T-helper 2 cell (primary cell): ENCODE results near the gene SEC14L5.

ENCODE experiments used
- DNase-seq, 5 experiments: peaks; one replicate each; pipeline versions ENCODE4 v3.0.0 to v3.0.0-alpha.2; 2012 to 2022

Gene SEC14L5

DNA sequence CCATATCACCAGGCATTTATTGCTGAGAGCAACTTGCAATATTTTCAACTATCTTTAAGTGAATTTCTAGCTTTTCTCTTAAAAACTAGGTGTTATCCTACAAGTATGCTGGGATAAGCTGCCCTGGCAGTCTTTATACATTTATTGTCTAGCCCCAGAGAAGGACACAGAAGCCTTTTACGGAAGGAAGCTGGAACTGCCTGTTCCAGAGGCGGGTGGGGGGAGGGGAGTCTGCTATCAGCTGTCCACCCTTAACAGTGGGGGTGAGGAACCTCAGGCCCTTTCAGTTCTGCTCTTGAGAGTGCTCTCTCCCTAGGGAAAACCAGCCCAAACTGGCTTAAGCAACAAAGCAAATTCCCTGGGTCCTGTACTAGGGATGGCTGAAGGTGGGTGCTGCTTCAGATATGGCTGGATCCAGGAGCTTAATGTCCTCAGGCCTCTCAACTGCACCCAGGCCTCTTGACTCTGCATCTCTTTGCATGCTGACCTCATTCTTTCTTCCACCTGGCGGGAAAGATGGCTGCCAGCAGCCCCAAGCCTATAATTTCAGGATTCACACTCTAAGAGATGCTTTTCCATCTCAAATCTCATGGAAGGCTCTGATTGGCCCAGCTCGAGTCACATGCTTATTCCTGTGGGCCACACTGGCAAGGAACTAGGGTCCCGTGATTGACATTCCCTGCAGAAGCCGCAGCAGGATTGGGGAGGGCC, 59.0 kb downstream of the SEC14L5 start:
- DNase-seq: no peak

DNA sequence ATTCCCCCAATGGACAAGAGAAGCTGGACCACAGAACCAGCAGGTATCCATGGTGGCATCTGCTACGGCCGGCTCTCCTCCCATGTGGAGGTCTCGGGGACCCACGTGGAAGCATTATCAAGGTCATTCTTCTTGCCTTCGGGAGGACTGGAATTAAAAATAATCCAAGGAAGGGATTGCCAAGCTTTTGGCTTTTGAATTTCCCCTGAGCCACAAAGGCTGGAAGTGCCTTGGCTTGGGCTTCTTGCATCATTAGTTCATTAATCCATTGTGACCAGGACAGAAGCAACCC, 59.5 kb downstream of the SEC14L5 start:
- no peak for DNase-seq

DNA sequence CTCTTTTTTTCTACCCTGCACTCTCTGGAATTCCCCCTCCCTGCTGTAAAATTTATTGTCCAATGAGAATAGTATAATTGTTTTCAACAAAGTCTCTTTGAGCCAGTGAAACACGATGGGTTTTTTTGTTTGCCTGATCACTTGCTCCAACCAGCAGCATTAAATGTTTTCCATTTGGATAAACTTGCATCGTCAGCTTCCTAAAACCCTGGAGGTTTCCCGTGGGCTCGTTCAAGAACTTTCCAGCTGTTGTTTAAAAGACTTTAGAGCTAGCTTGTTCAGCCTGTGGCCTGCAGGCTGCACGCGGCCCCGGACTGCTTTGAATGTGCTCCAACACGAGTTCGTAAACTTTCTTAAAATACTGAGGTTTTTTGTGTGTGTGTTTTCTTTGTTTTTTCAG, 60.7 kb downstream of the SEC14L5 start:
- DNase-seq: no peak

DNA sequence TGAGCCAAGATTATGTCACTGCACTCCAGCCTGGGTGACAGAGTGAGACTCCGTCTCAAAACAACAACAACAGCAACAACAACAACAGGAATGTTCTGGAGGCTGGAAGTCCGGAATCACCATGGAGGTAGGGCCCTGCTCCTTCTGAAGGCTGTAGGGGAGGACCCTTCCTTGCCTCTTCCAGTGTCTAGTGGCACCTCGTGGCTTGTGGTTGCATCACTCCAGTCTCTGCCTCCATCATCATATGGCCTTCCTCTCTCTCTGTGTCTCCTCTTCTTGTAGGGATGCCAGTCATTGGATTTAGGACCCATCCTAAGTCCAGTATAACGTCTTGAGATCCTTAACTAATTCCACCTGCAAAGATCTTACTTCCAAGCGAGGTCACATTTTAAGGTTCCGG, 61.6 kb downstream of the SEC14L5 start:
- DNase-seq: no peak

DNA sequence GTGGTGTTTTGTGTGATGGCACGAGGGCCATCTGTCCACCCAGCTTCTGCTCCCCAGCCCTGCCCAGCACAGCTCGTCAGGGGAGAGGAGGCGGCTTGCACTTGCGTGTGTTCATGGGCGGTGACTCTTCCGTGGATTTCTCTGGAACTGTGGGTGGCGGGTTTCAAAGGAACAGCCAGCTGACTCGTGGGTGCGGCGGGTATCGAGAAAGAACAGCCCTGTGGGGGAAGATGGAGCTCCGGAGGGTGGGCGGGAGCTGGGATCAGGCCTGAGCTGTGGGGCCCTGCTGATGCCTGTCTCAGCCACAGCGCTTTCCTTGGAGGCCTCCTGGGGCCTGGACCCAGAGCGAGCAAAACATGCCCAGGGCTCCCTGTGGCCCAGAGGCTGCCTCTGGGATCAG, 62.4 kb downstream of the SEC14L5 start:
- DNase-seq: no peak

DNA sequence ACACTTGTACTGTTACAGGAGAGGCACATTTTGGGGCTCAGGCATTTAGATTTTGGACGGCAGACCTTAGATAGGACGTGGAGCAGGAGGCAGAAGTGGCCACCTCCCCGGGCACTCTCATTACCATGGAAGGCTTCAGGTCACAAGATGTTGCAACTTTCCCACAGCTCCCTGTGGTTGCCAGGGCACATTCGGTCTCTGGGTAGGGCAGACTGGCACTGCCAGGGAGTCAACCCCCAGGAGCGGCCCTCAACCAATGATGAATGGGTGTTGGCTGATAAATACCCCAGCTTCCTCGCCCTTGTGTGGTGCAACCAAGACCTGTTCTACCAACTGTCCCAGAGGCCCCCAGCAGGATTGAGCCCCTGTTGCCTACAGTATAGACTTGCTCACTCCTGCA, 64.4 kb downstream of the SEC14L5 start:
- no peak for DNase-seq

DNA sequence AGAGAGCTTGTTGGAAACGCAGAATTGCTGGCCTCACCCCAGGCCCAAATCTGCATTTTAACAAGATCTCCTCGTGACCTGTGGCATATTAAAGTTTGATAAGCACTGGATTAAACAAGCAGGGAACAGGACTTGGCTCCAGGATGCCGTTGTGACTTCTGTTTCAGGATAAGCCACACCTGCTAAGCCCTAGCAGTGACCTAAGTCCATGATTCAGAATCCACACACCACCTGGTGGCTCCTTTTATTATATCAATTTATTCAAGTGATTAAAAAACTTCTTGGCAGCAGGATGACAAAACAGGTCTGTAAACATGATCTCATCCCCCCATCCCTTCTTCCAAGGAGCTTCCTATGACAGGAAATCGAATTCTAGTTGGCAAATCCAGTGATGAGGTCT, 66.5 kb downstream of the SEC14L5 start:
- DNase-seq: peak in 1 of 5 experiments; percentile 15

DNA sequence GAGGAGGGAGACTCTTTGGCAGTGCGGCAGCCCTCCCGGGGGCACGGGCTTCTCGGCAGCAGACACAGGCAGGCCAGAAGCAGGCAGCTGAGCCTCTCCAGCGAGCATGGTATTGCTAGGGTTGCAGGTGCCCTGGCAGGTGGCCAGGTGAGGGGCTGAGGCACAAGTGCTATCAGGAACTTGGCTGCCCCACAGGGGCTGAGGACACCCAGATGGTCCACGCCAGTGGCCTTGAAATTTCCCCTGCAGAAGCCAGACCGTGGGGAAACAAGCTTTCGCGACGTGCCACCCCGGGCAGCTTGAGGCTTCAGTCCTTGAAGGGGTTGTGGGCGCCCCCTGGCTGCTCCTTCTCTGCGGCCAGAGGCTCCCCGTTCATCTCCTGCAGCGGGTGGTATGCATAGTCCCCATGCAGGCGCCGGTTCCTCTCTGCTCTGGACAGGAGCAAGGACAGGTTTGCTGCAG, 67.1 kb downstream of the SEC14L5 start:
- no peak for DNase-seq

DNA sequence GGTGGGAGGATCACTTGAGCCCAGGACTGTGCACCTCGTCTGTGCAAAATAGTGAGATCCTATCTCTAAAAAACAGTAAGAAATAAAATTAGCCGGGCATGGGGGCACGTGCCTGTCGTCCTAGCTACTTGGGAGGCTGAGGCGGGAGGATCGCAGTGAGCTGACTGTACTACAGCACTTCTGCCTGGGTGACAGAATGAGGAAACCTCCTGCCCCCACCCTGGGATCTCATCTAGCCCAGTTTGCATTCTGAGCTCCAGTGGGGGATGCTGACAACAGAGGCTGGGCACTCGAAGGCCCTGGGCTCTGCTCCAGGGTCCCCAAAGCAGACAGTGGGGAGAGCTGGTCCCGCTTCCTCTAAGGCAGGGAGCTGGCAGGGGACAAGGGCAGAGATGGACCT, 68.5 kb downstream of the SEC14L5 start:
- DNase-seq: no peak

DNA sequence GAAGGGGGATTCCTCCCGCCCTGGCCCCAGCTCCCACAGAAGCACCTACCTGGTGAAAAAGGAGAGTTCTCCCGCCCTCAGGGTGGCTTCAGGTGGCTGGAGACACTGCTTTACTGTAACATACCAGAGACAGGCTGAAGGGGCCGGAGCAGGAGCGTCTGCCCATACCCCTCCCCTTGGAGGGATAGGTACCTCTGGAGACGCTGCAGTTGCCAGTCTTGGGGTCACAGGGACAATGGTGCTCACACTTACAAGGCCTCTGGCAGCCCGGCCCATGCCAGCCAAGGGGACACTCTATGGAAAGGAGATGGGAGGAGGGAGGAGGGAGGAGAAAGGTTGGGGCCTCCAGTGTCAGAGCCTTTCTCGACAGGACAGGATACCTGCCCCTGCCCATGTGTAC, 69.0 kb downstream of the SEC14L5 start:
- no peak for DNase-seq

DNA sequence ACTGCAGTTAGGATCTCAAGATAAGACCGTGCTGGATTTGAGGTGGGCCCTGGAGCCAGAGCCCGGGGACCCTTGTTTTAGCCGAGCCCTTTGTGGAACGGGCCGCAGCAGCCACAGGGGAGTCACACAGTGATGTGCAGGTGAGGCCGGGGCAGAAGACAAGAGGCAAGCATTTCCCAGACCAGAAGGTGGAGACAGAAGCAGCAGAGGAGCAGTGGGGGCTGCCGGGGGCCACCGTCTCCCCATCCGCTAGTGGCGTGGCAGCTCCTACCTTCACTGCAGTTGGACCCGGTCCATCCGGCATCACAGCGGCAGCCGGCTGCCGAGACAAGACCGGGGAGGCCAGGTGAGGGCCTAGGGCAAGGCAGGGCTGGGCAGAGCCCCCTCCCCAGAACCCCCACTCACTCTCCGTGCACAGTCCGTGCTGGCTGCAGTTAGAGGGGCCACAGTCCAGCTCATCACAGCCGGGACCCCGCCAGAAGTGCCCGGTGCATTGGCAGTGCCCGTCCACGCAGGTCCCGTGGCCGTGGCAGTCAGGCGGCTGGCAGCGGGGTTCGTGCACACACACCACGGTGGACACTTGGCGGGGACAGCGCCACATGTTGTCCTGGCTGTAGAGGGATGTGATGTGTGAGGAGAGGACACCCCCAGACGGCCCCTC, 69.6 kb downstream of the SEC14L5 start:
- no peak for DNase-seq

DNA sequence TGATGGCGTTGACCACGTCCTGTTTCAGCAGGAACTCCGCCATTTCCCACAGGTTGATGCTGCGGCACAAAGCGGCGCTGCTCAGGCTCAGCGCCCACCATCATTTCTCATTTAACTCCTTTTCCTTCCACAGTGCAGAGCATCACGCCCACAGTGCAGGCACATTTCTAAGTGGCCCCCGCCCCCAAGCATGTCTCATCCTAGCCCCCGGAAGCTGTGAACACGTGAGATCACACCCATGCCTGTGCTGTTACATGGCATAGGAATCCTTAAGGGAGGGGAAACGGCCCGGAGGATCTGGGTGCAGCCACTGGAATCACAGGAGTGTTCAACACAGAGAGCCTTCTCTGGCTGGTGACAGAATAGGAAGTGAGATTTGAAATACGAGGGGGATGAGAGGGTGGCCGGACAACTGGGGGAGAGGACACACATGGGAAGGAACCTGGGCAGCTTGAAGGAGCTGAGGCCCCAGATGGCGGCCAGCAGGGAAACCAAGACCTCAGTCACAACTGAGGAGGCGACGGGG, 70.9 kb downstream of the SEC14L5 start:
- no peak for DNase-seq

DNA sequence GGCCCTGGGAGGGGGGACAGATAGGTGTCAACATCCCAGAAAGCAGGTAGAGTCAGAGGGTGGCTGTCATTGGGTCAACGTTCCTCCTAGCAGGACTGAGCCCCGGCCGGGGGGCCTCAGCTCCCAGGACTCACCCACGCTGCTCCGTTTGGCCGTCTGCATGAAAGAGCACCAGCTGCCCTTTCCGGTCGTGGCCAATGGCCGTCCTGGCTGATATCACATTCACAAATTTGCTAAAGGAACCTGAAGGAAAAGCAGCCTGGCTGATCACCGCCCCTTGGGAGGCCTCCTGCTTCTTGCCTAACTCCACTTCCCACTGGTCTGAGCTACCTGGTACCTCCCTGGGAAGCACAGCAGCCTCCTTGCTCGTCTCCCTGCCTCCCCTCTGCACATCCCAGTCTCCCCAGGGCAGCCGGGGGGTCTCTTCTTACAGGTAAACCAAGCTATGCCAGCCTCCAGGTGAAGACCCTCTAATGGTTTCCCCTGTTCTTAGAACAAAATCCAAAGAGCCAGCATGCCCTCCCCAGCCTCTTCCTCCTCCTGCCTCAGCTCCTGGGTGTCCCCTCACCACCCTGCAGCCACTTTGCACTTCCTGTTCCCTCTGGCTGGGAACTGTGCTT, 72.2 kb downstream of the SEC14L5 start:
- DNase-seq: no peak

DNA sequence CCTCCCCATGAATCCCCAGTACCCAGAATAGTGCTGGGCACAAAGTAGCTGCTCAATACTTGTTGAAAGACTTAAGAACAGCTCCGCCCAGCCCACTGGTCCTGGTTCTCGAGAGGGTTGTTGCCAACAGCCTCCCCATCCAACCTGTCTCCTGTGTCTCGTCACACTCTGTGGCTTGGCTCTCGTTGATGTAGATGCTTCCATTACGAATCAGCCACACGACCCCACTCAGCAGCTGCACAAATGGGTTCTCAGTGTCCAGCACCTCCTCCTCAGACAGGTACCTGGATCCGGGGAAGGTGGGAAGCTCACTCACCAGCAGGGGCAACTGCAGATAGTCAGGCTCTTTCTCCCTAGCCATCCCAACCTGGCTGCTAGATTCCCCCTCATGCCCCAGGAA, 73.5 kb downstream of the SEC14L5 start:
- DNase-seq: no peak

DNA sequence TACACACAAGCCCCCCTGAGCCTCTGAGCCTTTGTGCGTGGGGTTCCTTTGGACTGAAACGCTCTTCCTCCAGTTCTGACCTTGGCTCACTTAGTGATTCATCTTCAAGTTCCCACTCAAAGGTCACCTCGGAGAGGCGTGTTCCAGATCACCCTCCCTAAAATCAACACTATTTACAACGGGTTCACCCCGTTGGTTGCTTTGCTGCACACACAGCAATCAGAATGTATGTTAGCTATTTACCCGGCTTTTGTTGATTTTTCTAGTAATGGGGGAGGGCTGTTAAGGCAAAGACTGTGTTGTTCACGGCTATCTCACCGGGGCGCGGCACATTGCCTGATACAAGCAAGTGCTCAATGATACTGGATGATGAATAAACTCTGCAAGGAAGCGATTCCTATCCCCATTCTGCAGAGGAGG, 74.6 kb downstream of the SEC14L5 start:
- no peak for DNase-seq

DNA sequence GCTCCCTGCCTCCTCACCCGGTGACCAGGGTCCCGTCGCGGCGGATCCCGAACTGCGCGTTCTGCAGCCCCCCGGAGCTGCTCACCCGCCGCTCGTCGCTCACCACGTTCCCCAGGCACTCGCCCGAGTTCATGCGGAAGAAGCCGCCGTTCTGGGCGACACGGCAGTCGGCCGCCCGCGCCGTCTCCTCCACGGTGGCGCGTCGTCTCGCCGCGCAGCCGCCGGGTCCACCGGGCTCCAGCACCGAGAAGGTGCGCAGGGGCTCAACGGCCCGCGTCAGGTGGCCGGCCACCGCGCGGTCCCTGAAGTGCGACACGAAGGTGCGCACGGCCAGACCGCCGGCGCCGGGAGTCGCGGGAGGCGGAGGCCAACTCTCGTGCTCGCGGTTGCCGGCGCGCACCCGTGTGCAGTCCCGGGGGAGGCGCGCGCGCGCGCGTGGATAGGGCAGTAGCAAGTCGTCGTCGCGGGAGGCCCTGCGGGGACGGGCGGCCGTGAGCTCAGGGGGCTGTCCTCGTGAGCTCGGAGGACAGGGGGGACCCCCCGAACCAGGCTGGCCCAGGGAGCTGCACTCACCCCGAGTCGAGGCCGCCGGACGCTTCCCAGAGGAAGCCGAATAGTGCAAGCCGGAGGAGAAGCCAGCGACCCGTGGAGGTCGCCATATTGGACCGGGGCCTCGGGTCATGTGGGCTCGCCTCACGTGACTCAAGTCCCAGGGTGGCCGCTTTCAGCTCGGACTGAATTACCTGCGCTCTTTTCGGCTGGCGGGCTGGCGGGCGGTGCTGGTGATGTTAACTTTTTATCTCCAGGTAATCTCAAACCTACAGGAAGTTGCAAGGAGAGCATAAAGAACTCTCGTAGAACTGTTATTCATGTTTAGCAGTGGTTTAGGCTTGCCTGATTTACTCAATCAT, 75.4 kb downstream of the SEC14L5 start, which contains the start of gene NAGPA:
Gene NAGPA, minus strand, starts transcription at position 680 of the 911 bp plus-strand sequence. Its CDS starts 21 bp downstream, at position 659.
- peak; percentile 67 to 90 (median 76) for DNase-seq

DNA sequence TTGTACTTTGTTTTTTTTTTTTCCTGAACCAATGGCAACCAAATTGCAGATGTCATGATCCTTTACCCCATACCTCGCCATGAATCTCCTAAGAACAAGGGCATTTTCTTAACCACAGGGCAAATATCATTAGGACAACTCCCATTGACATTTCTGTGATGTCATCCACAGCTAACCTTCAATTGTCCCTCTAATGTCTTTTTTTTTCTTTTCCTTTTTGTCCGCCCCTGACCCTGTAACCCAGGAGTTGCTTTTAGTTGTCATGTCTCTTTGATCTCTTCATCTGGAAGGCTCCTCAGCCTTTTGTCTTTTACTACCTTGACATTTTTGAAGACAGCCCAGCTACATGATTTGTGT, 76.0 kb downstream of the SEC14L5 start:
- no peak for DNase-seq

DNA sequence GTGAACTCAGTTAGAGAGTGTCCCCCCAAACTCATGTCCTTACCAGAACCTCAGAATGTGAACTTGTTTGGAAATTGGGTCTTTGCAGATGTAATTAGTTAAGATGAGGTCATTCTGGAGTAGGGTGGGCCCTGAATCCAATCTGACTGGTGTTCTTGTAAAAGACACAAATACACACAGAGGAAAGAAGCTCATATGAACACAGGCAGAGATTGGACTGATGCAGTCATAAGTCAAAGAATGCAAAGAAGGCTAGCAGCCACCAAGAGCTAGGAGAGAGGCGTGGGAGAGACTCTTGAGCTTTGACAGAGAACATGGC, 77.7 kb downstream of the SEC14L5 start:
- no peak for DNase-seq

DNA sequence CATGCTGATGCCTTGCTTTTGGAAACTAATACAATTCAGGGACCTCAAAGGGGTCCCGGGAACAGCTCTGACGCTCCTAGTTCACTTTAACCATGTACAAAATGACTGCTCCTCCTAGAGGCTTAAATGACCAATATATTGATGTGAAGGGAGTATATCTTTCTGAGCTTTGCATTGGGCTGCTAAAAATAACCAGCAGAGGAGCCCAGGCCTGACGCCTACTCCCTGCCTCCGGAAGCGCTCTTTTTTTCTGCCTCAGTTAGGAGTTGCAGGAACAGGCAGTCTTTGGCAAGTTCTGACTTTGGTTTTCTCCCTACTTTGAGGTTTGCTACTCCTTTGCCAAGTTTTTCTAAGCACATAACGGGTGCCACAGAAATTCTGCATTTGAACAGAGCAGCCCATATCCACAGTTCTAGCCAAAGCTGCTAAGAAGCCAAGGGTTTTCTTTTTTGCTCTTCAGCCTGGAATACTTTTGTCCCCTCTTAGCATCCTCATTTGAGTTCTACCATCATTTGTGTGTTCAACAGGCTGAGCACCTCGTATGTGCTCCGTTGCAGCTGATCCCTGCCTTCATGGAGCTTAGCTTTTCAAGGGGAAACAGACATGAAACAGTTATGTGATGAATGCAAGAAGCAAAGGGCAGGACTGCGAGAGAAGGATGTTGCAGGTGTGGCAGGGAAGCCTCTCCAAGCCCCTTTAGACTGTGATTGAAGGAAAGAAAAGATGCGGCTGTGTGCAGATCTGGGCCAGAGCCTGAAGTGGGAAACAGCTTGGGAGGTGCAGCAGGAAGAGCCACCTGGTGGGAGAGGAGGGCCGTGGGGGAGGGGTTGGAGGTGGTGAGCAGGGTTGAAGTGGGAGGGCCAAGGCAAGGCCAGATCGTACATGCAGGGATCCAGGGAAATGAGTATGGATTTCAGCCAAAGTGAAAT, 78.4 kb downstream of the SEC14L5 start:
- DNase-seq: no peak

DNA sequence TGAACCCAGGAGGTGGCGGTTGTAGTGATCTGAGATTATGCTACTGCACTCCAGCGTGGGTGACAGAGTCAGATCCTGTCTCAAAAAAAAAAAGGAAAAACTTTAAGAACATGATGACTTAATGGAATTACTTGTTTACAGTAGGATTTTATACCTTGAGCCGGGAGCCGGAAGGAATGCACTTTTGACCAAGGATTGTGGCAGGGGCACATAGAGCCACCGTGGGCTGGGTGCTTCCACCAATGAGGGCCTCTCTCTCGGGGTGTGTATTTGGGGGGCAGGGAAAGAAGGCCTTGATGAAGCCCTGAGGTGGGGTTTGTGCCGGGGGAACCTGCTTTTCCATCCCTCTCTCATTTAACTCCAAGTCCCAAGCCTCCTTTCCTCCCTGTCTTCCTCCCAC, 82.3 kb downstream of the SEC14L5 start:
- no peak for DNase-seq

DNA sequence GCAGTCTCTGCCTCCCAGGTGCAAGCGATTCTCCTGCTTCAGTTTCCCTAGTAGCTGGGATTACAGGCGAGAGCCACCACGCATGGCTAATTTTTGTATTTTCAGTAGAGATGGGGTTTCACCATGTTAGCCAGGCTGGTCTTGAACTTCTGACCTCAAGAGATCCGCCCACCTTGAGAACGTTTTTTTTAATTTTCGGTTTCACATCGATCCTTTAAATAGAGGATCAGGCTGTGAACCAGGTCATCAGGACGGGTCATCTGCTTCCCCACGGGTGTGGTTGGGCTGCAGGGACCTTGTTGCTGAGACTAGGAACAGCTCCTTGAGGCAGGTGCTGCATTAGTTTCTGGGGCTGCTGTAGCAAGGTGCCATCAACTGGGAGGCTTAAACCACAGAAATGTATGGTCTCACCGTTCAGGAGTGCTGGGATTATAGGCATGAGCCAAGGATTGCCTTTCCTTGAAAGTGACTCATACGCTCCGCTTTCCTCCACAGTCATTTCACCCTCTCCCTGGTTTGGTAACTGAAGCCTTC, 83.5 kb downstream of the SEC14L5 start:
- DNase-seq: no peak
